Calu3 (cell line): Measurements from ENCODE around the gene TKTL2. TPM values are rescaled to one million over a fixed set of nuclear protein-coding genes. Genes with fewer than 3 reads are reported as not detected.

Source experiments
- Bru-seq: library from RNA; stranded (reverse); fragments of 400-500 nt; gene quantifications from one replicate; lab custom pipeline; 2021; lab: Mats Ljungman, UMichigan
- BruChase-seq, 2 experiments: library from RNA; stranded (reverse); fragments of 400-500 nt; gene quantifications; one replicate each; lab custom pipeline; 2021; lab: Mats Ljungman, UMichigan
- BruUV-seq: library from RNA; stranded (reverse); fragments of 400-500 nt; replicated peaks from 2 replicates; lab custom pipeline; 2021; lab: Mats Ljungman, UMichigan
- CTCF ChIA-PET: fragments of 300-600 bp; sonication (Branson Sonifier 250); formaldehyde crosslinking; loops from one replicate; lab custom pipeline; 2022; ENCODE audit warnings: antibody characterized with exemption; lab: Charles Lee
- DNase-seq: peaks from one replicate; pipeline ENCODE4 v3.0.0; 2022
- H3K27ac Mint-ChIP-seq: one replicate; pipeline ENCODE4 v1.8.0; 2022; ENCODE audit warnings: mixed read lengths; ENCODE audit not compliant: unreplicated experiment
- H3K27me3 Mint-ChIP-seq: one replicate; pipeline ENCODE4 v1.8.0; 2022; ENCODE audit warnings: mixed read lengths; ENCODE audit not compliant: unreplicated experiment
- H3K36me3 Mint-ChIP-seq: one replicate; pipeline ENCODE4 v1.8.0; 2022; ENCODE audit warnings: mild to moderate bottlenecking, moderate library complexity, mixed read lengths; ENCODE audit not compliant: insufficient read depth, unreplicated experiment
- H3K4me1 Mint-ChIP-seq: one replicate; pipeline ENCODE4 v1.8.0; 2022; ENCODE audit warnings: mild to moderate bottlenecking, low read depth, mixed read lengths; ENCODE audit not compliant: unreplicated experiment
- H3K4me3 Mint-ChIP-seq: one replicate; pipeline ENCODE4 v1.8.0; 2022; ENCODE audit warnings: mild to moderate bottlenecking, low read depth, moderate library complexity, mixed read lengths; ENCODE audit not compliant: unreplicated experiment
- H3K9me3 Mint-ChIP-seq: one replicate; pipeline ENCODE4 v1.8.0; 2022; ENCODE audit warnings: low read depth, mixed read lengths; ENCODE audit not compliant: unreplicated experiment
- intact Hi-C: fragments of 100-400 bp; cut with micrococcal nuclease; formaldehyde crosslinking; loops from one replicate; pipeline ENCODE4 v1.10.0; 2022; ENCODE audit not compliant: unreplicated experiment
- long read RNA-seq: library from polyadenylated mRNA; stranded (forward); transcript quantifications from one replicate; pipeline ENCODE4 v2.0.0, GENCODE V29; 2022
- total RNA-seq: library from RNA; stranded (reverse); gene quantifications from 2 replicates; pipeline ENCODE4 v1.2.3, GENCODE V29; 2022
- TF ChIP-seq, protein P1 (sequence below): fragments of 200-600 bp; IDR thresholded peaks from one replicate; pipeline ENCODE4 v1.8.0; 2022; ENCODE audit warnings: antibody characterized with exemption; ENCODE audit not compliant: unreplicated experiment

The TKTL2 gene, protein sequence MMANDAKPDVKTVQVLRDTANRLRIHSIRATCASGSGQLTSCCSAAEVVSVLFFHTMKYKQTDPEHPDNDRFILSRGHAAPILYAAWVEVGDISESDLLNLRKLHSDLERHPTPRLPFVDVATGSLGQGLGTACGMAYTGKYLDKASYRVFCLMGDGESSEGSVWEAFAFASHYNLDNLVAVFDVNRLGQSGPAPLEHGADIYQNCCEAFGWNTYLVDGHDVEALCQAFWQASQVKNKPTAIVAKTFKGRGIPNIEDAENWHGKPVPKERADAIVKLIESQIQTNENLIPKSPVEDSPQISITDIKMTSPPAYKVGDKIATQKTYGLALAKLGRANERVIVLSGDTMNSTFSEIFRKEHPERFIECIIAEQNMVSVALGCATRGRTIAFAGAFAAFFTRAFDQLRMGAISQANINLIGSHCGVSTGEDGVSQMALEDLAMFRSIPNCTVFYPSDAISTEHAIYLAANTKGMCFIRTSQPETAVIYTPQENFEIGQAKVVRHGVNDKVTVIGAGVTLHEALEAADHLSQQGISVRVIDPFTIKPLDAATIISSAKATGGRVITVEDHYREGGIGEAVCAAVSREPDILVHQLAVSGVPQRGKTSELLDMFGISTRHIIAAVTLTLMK
- total RNA-seq (0.15 TPM in 1 of 2 replicates, not detected in the other), Bru-seq, nascent RNA (not detected), BruChase-seq, experiment 1, labeled RNA remaining after a 6-hour chase (percentile 17 among the genes with signal in this experiment), BruChase-seq, experiment 2, labeled RNA remaining after a 2-hour chase (percentile 20 among the genes with signal in this experiment)
- long read RNA-seq, result 0 reads

DNA sequence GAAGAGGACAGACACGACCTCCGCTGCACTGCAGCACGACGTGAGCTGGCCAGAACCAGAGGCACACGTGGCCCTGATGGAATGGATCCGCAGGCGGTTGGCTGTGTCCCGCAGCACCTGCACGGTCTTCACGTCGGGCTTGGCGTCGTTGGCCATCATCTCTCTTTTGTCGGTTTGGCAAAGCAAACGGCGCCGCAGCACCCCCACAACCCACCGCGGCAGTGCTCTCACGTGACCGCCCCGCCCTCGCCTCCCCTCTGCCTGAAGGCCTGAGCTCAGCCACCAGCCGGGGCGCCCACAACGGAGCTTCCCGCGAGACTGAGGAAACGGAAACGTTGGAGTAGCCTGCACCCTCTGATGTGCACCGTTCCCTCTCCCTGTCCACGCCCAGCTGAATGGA lies at the start of gene TKTL2:
Gene TKTL2 (minus strand): TSS at position 179 of the 400 bp plus-strand sequence. CDS start 20 bp downstream, at position 159.
- Mint-ChIP-seq H3K4me1 (no peaks in the 10 kb centered on the region), H3K36me3 (no peaks in the 10 kb centered on the region), H3K27ac (no peak within 1 kb of the TSS), H3K27me3 (no peaks in the 10 kb centered on the region), H3K9me3 (no peaks in the 10 kb centered on the region), H3K4me3 (no peak within 1 kb of the TSS)
- CTCF ChIA-PET, result no interaction called here
- TF ChIP-seq, protein P1, sequence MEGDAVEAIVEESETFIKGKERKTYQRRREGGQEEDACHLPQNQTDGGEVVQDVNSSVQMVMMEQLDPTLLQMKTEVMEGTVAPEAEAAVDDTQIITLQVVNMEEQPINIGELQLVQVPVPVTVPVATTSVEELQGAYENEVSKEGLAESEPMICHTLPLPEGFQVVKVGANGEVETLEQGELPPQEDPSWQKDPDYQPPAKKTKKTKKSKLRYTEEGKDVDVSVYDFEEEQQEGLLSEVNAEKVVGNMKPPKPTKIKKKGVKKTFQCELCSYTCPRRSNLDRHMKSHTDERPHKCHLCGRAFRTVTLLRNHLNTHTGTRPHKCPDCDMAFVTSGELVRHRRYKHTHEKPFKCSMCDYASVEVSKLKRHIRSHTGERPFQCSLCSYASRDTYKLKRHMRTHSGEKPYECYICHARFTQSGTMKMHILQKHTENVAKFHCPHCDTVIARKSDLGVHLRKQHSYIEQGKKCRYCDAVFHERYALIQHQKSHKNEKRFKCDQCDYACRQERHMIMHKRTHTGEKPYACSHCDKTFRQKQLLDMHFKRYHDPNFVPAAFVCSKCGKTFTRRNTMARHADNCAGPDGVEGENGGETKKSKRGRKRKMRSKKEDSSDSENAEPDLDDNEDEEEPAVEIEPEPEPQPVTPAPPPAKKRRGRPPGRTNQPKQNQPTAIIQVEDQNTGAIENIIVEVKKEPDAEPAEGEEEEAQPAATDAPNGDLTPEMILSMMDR, result no peak
- BruUV-seq, result no TSS peak
- intact Hi-C loops, result no loop called here
- DNase-seq, result no peak

DNA sequence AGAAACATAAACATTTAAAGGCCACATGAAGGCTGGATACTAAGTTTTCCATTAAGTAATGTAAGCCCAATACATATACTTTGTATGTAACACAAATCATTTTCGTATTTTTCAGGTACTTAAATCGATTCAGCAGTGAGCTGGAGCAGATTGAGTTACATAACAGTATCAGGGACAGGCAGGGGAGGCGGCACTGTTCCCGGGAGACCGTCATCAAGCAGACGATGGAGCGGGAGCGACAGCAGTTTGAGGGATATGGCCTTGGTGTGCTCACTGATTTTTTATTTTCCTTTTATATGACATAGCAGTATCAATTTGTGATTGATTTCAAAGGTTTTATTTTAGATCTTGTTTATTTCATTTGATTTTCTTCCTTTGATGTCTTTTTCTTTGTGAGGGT lies 41.6 kb upstream of the TKTL2 start:
- intact Hi-C loops, result no loop called here
- no TSS peak for BruUV-seq
- H3K36me3 Mint-ChIP-seq, result peaks cover 11% of the 10 kb centered on the region
- H3K4me3 Mint-ChIP-seq, result no peak overlapping the region
- no peak for DNase-seq
- H3K9me3 Mint-ChIP-seq, result no peaks in the 10 kb centered on the region
- TF ChIP-seq, protein P1, result no peak
- CTCF ChIA-PET, result no interaction called here
- H3K27ac Mint-ChIP-seq, result peak overlapping the region; percentile 50
- no peaks in the 10 kb centered on the region for H3K27me3 Mint-ChIP-seq
- no peaks in the 10 kb centered on the region for H3K4me1 Mint-ChIP-seq

DNA sequence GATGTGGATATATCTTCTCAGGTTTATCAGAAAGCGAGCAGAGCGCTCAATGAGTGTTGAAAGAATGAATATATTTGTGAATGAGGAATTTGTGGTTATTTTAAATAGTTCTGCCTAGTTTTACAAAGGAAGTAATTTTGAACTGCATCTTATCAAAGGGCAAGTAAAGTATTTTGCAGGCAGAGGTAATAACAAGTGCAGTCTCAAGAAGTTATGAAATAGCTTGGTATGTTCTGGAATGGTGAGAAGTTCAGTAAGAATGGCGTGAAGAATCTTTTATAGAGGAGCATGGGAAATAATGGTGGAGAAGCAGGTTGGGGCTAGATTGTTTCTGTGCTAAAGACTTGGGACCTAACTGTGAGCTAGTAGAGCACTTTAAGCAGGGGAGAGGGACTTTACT lies 31.8 kb upstream of the TKTL2 start:
- no TSS peak for BruUV-seq
- Mint-ChIP-seq H3K36me3 (peaks cover 5% of the 10 kb centered on the region), H3K4me1 (peaks cover 22% of the 10 kb centered on the region), H3K9me3 (no peaks in the 10 kb centered on the region), H3K27ac (no peak overlapping the region), H3K4me3 (no peak overlapping the region), H3K27me3 (no peaks in the 10 kb centered on the region)
- DNase-seq, result no peak
- CTCF ChIA-PET, result no interaction called here
- TF ChIP-seq, protein P1, result no peak
- intact Hi-C loops, result no loop called here

DNA sequence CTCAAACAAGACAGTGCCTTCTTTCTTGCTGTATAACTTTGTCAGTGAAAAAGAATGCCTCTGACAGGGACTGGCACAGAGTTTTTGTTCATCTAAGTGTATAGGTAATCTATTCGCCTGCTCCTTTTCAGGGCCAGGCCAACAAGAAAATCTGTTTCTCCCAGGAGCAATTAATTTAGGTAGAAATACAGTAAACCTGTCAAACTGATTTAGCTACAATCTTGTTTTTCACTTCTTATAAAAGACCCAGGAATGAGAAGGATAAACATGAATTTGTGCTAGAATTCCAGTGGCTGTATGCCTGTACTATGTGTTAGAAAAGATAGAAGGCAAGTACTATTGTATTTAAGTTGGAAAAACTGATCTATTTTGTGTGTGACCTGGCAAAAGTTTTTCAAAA lies 27.0 kb upstream of the TKTL2 start:
- no TSS peak for BruUV-seq
- Mint-ChIP-seq H3K4me1 (peaks cover 27% of the 10 kb centered on the region), H3K4me3 (no peak overlapping the region), H3K36me3 (peaks cover 7% of the 10 kb centered on the region), H3K27me3 (no peaks in the 10 kb centered on the region), H3K9me3 (no peaks in the 10 kb centered on the region), H3K27ac (no peak overlapping the region)
- intact Hi-C loops, result no loop called here
- TF ChIP-seq, protein P1, result no peak
- CTCF ChIA-PET, result no interaction called here
- no peak for DNase-seq
